Astrocyte of the cerebellum (primary cell): ENCODE data around the gene INCA1.

Source experiments
- DNase-seq: peaks from one replicate; pipeline ENCODE4 v3.0.0-alpha.2; 2011; ENCODE audit warnings: low read depth
- H3K4me3 ChIP-seq: 2 replicates; pipeline ENCODE4 v1.5.1; 2011; ENCODE audit warnings: mild to moderate bottlenecking, low read depth, low read length, moderate library complexity
- in situ Hi-C: cut with HindIII; loops from 2 replicates; pipeline ENCODE4 v1.10.0; 2017; ENCODE audit warnings: low sequenced_read_pairs
- TF ChIP-seq, protein P1 (sequence below): IDR thresholded peaks from 2 replicates; pipeline ENCODE4 v1.5.1; 2012; ENCODE audit warnings: low read length, low read depth, moderate library complexity, mild to moderate bottlenecking; ENCODE audit errors: missing control alignments

The INCA1 gene

DNA sequence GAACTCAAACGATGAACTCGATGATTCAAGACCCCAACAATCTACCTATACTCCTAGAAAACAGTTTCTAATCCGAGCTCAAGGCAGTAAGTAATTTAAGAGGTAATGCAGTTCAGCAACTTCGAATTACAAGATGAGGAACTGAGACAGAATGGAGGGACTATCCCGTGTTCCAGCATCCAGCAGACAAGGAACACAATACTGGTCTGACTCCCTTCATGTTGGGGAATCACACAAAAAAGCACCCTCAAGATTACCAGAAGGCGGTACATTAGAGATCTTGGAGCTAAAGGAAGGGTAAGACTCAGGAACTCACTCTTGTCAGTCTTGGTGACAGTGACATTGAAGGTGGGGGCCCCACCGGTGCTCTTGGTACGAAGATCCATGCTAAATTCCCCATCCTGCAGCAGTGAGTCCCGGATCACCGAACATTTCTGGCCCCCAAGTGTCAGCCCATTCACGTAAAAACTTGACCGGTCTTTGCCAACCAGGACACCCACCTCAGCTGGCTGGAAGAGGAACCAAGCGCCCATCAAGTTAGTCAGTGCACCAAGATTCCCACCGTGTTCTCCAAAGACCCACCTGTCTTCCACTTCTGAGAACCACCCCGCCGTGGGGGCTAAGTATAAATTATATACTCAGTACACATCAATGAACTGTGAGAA is 50.9 kb downstream of the INCA1 start:
- peak overlapping the region; percentile 97 for H3K4me3 ChIP-seq
- TF ChIP-seq, protein P1, sequence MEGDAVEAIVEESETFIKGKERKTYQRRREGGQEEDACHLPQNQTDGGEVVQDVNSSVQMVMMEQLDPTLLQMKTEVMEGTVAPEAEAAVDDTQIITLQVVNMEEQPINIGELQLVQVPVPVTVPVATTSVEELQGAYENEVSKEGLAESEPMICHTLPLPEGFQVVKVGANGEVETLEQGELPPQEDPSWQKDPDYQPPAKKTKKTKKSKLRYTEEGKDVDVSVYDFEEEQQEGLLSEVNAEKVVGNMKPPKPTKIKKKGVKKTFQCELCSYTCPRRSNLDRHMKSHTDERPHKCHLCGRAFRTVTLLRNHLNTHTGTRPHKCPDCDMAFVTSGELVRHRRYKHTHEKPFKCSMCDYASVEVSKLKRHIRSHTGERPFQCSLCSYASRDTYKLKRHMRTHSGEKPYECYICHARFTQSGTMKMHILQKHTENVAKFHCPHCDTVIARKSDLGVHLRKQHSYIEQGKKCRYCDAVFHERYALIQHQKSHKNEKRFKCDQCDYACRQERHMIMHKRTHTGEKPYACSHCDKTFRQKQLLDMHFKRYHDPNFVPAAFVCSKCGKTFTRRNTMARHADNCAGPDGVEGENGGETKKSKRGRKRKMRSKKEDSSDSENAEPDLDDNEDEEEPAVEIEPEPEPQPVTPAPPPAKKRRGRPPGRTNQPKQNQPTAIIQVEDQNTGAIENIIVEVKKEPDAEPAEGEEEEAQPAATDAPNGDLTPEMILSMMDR: no peak
- in situ Hi-C loops: no loop called here
- DNase-seq: no peak

DNA sequence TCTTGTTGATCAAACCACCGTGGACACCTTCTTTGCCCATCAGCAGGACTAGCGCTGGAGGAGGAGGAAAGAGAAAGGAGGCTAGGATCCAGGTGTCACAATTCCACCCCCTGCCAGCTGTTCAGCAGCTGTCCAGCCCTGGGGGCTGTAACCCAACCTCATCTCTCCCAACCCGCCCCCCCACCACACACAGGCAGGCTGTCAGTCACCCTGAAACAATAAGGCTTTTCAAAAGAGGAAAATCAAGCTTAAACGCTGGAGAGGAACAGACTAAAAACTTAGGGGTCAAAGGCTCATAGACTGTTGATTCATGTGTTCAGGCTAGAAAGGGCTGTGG is 51.4 kb downstream of the INCA1 start:
- no peak for DNase-seq
- in situ Hi-C loops: no loop called here
- TF ChIP-seq, protein P1: no peak
- H3K4me3 ChIP-seq: peak overlapping the region; percentile 97

DNA sequence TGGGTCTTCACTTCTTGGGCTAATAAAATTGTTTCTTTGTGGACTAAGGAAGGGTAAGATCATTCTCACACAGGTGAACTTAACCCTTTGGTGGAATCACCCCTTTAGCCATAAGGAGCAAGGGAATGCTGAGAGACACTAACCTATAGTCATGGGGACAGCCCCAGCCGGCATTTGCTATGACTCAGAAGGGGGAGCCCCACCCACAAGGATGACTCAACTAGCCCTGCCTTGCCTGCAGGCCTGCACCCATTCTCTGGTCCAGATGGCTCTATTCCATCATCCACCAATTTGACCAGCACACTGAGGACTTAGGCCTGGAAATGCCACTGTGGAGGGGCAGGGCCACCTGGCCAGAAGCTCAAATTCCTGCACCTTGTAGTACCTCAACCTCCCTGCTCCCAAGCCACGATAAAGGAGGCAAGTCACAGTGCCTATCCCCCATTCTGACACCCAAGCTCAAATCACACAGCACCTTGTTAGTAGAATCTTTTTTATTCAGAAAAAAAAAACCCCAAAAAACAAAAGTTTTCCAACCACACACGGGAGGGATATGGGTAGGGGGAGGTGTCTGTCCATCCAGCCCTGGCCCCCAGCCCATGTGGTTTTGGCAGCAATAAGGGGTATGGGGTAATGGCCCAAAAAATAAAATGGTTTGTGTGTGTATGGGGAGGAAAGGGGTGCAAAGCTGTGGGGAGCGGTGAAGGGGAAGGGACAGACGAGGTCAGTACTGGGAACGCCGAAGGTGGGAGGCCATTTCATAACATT is 52.0 kb downstream of the INCA1 start:
- TF ChIP-seq, protein P1: no peak
- DNase-seq: peak; percentile 62
- H3K4me3 ChIP-seq: peak overlapping the region; percentile 97
- in situ Hi-C loops: no loop called here

DNA sequence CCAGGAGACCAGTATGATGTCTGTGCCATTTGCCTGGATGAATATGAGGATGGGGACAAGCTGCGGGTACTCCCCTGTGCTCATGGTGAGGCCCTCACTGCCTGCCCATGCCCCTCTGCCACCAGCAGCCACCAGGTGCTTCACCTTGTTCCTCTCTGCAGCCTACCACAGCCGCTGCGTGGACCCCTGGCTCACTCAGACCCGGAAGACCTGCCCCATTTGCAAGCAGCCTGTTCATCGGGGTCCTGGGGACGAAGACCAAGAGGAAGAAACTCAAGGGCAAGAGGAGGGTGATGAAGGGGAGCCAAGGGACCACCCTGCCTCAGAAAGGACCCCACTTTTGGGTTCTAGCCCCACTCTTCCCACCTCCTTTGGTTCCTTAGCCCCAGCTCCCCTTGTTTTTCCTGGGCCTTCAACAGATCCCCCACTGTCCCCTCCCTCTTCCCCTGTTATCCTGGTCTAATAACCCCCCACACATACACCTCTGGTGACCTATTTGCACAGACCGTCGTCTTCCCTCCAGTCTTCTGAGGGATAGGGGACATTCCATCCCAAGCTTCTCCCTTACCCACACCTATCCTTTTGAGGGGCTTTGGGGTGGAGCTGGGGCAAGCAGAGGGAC is 52.7 kb downstream of the INCA1 start:
- in situ Hi-C loops: no loop called here
- no peak overlapping the region for H3K4me3 ChIP-seq
- TF ChIP-seq, protein P1: no peak
- no peak for DNase-seq

DNA sequence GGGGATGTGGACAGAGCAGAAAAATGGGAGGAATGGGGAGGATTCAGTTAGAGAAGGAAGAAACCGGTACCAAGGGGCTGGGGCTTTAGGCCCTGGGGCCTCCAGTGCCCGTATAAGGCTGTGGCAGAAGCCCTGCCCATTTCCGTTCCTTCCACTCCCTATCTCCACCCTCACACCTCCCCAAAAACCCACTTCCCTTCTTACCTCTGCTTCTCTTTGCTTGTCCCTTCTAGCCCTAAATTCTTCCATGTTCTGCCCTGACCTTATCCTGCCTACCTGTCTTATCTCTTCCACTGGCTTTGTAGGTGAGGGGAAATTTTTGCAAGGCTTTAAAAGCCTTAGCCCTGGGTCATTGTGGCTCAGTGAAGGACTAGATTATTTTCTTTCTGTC is 53.2 kb downstream of the INCA1 start:
- TF ChIP-seq, protein P1: no peak
- in situ Hi-C loops: no loop called here
- DNase-seq: no peak
- H3K4me3 ChIP-seq: no peak overlapping the region

DNA sequence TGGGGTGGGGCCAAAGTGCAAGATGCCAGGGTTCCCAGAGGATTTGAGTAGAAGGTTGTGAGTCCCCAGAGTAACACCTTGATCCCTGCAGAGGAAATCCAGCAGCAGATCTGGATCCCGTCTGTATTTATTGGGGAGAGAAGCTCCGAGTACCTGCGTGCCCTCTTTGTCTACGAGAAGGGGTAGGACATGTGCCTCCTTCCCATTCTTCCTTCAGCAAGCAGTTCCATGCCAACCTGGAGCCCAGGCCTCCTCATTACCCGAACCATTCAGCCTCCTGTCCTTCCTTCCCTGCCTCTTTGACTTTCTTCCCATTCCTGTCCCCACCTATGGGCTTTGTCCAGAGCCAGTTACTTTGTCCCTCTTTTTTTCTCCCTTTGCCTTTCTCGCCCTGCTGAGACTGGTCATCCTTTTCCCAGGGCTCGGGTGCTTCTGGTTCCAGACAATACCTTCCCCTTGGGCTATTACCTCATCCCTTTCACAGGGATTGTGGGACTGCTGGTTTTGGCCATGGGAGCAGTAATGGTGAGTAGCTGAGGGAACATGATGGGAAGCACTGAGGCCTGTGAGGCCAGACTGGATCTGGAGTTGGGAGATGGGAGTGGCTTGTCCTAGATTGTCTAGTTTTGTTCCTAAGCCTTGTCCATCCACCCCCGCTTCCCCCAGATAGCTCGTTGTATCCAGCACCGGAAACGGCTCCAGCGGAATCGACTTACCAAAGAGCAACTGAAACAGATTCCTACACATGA is 54.4 kb downstream of the INCA1 start:
- TF ChIP-seq, protein P1: no peak
- no peak overlapping the region for H3K4me3 ChIP-seq
- in situ Hi-C loops: no loop called here
- DNase-seq: no peak
